DOHH2 (cell line): ENCODE data around the gene PLCXD1.

Experiments
- EZH2phosphoT487 ChIP-seq: fragments of 200-600 bp; sonication (generic); IDR thresholded peaks from 2 replicates; pipeline ENCODE4 v1.6.1; 2017; ENCODE audit warnings: borderline replicate concordance, mild to moderate bottlenecking, antibody characterized with exemption, low read length, moderate library complexity, mixed read lengths
- TF ChIP-seq, protein P1 (sequence below): fragments of 200-600 bp; sonication (generic); IDR thresholded peaks from one replicate; pipeline ENCODE4 v1.5.1; 2014; ENCODE audit warnings: antibody characterized with exemption, mild to moderate bottlenecking, low read depth, low read length; ENCODE audit not compliant: poor library complexity, severe bottlenecking

DNA sequence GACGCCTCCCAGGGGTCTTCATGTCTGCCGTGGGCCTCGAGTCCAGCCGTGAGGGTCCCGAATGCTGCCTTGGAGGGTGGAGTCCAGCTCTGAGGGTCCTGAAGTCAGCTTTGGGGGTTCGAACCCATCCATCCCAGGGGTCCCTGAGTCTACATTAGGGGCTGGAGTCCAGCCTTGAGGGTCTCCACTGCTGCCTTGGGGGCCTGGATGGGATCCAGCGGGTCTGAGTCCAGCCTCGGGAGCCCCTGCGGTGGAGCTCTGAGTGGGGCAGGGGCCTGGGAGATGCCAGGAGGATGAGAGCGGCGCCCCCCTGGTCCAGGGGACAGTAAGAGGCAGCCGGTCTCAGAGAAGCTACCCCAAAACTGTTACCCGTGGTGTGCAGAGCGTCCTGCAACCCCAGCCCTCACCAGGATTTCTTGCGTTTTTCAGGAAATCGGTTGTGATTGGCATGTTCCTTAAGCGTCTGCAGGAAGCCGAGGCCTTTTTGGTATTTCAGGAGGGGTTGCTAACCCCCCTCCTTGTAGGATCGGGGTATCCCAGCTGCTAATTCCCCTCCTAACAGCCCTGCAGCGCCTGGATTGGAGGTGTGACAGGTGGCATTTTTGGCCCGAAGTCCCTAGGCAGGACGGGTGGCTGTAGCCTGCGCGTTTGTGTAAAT lies 39.1 kb downstream of the PLCXD1 start:
- TF ChIP-seq, protein P1, sequence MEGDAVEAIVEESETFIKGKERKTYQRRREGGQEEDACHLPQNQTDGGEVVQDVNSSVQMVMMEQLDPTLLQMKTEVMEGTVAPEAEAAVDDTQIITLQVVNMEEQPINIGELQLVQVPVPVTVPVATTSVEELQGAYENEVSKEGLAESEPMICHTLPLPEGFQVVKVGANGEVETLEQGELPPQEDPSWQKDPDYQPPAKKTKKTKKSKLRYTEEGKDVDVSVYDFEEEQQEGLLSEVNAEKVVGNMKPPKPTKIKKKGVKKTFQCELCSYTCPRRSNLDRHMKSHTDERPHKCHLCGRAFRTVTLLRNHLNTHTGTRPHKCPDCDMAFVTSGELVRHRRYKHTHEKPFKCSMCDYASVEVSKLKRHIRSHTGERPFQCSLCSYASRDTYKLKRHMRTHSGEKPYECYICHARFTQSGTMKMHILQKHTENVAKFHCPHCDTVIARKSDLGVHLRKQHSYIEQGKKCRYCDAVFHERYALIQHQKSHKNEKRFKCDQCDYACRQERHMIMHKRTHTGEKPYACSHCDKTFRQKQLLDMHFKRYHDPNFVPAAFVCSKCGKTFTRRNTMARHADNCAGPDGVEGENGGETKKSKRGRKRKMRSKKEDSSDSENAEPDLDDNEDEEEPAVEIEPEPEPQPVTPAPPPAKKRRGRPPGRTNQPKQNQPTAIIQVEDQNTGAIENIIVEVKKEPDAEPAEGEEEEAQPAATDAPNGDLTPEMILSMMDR, result no peak
- no peak for TF ChIP-seq EZH2phosphoT487
